ENCODE data around the gene ELP5.

The ELP5 gene, protein sequence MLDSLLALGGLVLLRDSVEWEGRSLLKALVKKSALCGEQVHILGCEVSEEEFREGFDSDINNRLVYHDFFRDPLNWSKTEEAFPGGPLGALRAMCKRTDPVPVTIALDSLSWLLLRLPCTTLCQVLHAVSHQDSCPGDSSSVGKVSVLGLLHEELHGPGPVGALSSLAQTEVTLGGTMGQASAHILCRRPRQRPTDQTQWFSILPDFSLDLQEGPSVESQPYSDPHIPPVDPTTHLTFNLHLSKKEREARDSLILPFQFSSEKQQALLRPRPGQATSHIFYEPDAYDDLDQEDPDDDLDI

DNA sequence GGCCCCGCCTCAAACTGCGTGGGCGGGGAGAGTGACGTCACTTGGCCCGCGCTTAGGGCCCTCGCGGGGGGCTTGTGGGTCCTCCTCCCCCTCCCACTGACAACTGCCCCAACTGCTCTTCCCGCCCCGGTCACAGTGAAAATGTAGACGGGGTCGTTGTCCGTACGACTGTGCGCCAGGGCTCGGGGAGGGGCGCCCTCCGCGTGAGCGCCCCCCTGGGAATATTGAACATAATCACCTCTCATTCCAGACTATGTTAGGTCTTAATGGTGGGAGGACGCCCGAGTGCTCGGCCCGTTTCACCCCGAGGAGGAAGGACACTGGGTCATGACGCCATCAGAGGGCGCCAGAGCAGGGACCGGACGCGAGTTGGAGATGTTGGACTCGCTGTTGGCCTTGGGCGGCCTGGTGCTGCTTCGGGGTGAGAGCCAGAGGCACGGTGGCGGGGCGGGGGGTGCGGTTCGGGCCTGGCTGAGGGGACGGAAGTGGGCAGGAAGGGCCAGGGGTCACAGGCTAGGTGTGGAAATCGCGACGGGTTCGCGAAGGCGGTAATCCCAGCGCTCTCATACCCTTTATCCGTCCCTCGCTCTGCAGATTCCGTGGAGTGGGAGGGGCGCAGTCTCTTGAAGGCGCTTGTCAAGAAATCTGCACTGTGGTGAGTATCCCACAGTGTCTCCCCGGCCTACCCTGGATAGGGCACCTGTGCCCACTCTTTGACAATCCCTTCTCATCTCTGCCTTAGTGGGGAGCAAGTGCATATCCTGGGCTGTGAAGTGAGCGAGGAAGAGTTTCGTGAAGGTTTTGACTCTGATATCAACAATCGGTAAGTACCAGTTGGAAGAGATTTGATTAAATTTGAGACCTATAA, at the start of gene ELP5:
ELP5 (plus strand) TSS at position 40 of the 868 bp plus-strand sequence; CDS start at position 376, 336 bp downstream.
- peak; percentile 97 for DNase-seq (ENCODE audit: low spot score)
- TF ChIP-seq, protein P1, sequence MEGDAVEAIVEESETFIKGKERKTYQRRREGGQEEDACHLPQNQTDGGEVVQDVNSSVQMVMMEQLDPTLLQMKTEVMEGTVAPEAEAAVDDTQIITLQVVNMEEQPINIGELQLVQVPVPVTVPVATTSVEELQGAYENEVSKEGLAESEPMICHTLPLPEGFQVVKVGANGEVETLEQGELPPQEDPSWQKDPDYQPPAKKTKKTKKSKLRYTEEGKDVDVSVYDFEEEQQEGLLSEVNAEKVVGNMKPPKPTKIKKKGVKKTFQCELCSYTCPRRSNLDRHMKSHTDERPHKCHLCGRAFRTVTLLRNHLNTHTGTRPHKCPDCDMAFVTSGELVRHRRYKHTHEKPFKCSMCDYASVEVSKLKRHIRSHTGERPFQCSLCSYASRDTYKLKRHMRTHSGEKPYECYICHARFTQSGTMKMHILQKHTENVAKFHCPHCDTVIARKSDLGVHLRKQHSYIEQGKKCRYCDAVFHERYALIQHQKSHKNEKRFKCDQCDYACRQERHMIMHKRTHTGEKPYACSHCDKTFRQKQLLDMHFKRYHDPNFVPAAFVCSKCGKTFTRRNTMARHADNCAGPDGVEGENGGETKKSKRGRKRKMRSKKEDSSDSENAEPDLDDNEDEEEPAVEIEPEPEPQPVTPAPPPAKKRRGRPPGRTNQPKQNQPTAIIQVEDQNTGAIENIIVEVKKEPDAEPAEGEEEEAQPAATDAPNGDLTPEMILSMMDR (IDR thresholded peaks at IDR 0.05; ENCODE audit: borderline replicate concordance, control extremely low read depth, extremely low read depth, insufficient read depth, missing control alignments): peak; percentile 54
- in situ Hi-C loops (cut with MboI; ENCODE audit: low sequenced_read_pairs, unreplicated experiment): no loop called here

DNA sequence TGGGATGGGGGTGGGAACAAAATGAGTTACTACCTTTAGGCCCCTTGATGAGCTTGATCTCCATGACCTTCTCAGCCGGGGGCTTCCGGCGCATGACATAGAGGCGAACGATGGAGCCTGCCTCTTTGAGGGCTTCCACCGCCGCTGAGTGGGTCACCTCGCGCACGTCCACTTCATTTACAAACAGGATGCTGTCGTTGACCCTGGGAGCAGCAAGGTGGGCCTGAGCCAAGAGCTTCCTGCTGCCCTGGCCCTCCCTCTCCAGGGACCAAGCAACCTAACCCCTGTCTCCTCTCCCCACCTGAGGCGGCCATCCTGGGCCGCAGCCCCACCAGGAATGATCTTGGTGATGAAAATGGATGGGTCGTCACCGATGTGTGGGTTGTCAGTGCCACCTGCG, 48.6 kb upstream of the ELP5 start:
- no peak for DNase-seq (ENCODE audit: low spot score)
- TF ChIP-seq, protein P1 (IDR thresholded peaks at IDR 0.05; ENCODE audit: borderline replicate concordance, control extremely low read depth, extremely low read depth, insufficient read depth, missing control alignments): no peak
- in situ Hi-C loops (cut with MboI; ENCODE audit: low sequenced_read_pairs, unreplicated experiment): no loop called here

DNA sequence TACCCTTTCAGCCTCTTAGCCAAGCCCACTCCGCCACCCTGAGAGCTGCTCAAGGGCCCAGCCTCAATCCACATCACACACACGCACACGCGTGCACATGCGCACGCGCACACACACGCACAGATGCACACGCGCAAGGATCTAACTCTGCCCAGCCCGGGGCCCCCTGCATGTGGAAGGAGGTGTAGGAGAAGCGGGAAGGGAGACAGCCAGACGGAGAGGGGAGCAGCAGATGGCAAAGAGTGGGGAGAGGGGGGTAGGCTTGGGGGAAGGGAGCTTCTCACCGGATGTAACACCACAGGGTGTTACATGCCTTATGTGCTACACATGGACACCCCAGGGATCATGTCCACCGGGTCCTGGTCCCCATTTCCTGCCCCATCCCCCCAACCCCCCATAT, 47.7 kb upstream of the ELP5 start:
- TF ChIP-seq, protein P1 (IDR thresholded peaks at IDR 0.05; ENCODE audit: borderline replicate concordance, control extremely low read depth, extremely low read depth, insufficient read depth, missing control alignments): no peak
- in situ Hi-C loops (cut with MboI; ENCODE audit: low sequenced_read_pairs, unreplicated experiment): no loop called here
- DNase-seq (ENCODE audit: low spot score): no peak

DNA sequence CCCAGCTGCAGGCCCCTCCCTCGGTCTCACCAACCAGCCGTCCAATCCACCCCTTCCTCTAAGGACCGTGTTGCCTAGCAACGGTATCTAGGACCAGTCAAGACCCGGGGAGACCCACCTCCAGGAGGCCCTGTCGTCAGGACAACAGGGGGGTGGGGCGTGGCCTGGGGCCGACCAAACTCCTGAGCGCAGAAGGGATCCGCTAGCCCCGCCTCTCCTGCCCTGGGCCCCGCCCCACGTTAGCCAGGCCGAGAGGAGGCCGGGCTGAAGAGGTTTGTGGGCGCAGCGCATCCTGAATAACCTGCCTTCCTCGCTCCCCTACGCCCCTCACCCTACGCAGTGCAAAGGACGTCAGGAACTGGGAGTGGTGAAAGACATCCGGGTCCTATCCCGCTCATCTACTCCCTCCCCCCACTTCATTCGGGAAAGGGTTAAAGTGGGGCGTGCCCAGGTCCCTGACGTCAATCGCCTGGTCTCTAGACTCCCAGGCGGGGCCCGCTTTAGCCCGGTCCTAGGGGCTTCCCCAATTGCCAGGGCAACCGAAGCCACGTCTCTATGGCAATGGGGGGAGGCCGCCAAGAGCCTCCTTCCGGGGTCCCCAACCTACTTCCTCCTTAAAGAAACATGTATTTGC, 47.1 kb upstream of the ELP5 start:
- in situ Hi-C loops (cut with MboI; ENCODE audit: low sequenced_read_pairs, unreplicated experiment): no loop called here
- peak; percentile 98 for DNase-seq (ENCODE audit: low spot score)
- TF ChIP-seq, protein P1 (IDR thresholded peaks at IDR 0.05; ENCODE audit: borderline replicate concordance, control extremely low read depth, extremely low read depth, insufficient read depth, missing control alignments): no peak

DNA sequence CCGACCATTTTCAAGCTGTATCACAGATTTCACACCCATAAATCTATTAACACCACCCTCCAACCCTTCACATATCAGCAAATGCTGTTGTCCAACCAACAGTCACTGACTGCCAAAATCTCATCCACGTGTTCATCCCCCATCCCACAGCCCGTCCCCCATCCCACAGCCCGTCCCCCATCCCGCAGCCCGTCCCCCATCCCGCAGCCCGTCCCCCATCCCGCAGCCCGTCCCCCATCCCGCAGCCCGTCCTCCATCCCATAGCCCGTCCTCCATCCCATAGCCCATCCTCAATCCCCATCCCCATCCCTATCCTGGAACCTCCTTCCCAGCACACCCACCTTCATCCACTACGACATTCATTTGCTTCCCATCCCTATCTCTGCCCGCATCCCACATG, 46.5 kb upstream of the ELP5 start:
- in situ Hi-C loops (cut with MboI; ENCODE audit: low sequenced_read_pairs, unreplicated experiment): no loop called here
- TF ChIP-seq, protein P1 (IDR thresholded peaks at IDR 0.05; ENCODE audit: borderline replicate concordance, control extremely low read depth, extremely low read depth, insufficient read depth, missing control alignments): no peak
- no peak for DNase-seq (ENCODE audit: low spot score)

Data from GM13976 (cell line).